ENCODE results near the gene AADACL2. TPM values are rescaled to one million over a fixed set of nuclear protein-coding genes. Genes with fewer than 3 reads are reported as not detected.

The AADACL2 gene
- total RNA-seq, 4 donors from 2014 or later, result 0.49 TPM; not detected in 3

DNA sequence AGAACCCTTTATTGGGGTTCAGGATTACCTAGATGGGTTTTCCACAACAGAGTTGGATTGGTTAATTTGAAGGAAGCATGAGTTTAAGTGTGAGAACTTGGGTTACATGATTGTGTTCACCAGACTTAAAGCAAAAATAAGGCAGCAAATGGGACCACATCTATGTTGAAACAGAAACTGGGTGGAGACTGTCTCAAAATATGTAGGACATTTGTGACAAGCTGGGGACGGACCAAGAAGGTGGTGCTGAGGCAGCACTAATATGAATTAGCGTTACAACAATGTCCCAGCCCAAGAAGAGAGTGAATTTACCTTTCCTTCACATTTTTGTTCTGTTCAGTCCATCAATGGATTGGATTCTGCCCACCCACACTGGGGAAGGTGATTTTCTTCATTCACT is 866 bp upstream of the AADACL2 start:
- TF ChIP-seq, protein P1, sequence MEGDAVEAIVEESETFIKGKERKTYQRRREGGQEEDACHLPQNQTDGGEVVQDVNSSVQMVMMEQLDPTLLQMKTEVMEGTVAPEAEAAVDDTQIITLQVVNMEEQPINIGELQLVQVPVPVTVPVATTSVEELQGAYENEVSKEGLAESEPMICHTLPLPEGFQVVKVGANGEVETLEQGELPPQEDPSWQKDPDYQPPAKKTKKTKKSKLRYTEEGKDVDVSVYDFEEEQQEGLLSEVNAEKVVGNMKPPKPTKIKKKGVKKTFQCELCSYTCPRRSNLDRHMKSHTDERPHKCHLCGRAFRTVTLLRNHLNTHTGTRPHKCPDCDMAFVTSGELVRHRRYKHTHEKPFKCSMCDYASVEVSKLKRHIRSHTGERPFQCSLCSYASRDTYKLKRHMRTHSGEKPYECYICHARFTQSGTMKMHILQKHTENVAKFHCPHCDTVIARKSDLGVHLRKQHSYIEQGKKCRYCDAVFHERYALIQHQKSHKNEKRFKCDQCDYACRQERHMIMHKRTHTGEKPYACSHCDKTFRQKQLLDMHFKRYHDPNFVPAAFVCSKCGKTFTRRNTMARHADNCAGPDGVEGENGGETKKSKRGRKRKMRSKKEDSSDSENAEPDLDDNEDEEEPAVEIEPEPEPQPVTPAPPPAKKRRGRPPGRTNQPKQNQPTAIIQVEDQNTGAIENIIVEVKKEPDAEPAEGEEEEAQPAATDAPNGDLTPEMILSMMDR (IDR thresholded peaks at IDR 0.05; ENCODE audit: low read depth), result no peak

DNA sequence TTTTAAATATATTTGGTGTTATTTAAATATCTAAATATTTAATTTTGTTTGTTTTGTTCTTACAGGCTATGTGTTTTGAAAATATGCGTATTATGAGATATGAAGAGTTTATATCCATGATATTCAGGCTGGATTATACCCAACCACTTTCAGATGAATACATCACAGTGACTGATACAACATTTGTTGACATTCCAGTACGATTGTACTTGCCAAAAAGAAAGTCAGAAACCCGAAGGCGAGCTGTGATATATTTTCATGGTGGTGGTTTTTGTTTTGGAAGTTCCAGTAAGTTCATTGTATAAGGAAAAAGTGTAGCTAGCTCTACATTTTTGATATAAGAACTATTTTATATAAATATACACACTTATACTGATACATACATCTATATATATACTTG is 6.9 kb downstream of the AADACL2 start:
- TF ChIP-seq, protein P1 (IDR thresholded peaks at IDR 0.05; ENCODE audit: low read depth), result no peak

DNA sequence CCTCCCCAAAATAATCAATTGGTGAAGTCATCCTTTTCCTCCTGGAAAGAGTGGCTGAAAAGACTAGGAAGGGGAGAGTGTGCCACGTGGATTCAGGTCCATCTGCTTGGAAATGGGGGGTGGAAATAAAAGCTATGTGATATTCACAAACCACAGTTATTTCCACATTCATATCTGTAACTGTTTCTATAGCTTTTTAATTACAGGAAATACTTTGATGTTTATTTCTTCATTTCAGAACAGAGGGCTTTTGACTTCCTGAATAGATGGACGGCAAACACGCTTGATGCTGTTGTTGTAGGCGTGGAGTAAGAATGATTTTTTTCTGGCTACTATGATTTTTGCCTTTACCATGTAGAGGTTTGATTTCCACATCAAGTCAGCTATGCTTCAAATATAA is 10.1 kb downstream of the AADACL2 start:
- TF ChIP-seq, protein P1 (IDR thresholded peaks at IDR 0.05; ENCODE audit: low read depth), result no peak

DNA sequence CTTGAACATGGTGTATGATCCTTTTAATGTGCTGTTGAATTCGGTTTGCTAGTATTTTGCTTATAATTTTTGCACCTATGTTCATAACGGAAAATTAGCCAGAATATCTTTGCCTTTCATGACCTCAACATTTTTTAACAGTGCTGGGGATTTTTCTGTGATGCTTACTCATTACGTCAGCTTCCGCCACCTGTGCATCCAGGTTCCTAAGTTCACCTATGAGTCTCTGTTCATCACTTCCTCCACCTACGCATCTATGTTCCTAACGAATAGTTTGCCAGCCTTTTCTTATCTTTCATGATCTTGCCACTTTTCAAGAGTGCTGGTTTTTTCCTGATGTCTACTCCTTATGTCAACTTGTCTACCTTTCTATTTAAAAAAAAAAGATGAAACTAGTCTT is 16.5 kb downstream of the AADACL2 start:
- TF ChIP-seq, protein P1 (IDR thresholded peaks at IDR 0.05; ENCODE audit: low read depth), result no peak

DNA sequence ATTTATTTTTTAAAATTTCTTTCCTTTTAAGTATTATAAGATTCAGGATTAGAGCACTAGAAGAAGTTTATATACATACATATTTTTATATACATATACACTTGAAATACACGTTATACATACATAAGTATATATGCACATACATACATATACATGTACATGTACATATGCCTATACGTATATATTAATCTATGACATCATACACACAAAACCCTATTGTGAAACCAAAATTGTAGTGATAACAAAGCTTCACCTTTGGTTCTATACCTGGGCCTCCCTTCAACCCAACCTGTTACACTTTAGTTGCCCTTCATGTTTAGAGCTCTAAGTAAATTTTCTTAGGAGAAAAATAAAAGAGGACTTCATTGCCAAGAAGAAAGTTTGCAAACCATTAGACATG is 17.0 kb downstream of the AADACL2 start:
- TF ChIP-seq, protein P1 (IDR thresholded peaks at IDR 0.05; ENCODE audit: low read depth), result no peak

DNA sequence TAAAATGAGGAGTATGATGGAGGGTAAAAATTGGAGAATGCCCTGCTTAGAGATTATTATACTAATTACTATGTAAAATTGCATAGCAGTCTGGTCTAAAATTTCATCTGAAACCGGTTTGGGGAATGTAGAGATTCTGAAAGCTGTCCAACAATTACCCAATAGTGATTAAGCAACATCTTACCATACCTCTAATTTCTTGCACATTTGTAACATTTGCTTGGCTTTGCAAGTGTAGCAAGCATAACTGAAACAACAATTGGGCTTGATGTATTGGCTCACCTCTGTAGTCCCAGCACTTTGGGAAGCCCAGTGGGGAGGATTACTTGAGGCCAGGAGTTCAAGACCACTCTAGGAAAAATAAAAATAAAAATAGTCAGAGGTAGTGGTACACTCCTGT is 17.4 kb downstream of the AADACL2 start:
- TF ChIP-seq, protein P1 (IDR thresholded peaks at IDR 0.05; ENCODE audit: low read depth), result no peak

DNA sequence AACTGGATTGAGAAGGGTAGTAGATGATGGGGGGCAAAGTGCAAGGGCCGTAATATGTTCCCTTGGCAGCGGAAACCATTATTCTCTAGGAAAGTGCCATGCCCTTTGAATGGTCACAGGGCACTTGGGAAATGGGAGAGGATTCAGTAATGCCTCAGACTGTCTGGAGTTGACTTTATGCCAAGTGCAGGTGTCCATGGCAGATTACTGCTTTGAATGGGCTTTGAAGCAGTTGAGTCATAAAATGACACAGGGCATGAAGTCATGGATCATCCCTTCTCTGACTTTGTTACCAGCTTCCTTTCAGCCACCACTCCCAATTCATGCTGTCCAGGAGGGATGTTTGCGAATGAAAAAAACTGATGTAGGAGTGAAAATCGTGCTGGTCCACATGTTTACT is 20.1 kb downstream of the AADACL2 start:
- TF ChIP-seq, protein P1 (IDR thresholded peaks at IDR 0.05; ENCODE audit: low read depth), result no peak

Measured in subcutaneous adipose tissue (tissue), 4 donors.